Mucosa of descending colon (tissue), 3 donors: ENCODE data around the gene SGSH. TPM values are rescaled to one million over a fixed set of nuclear protein-coding genes. Genes with fewer than 3 reads are reported as not detected.

Experiments
- ATAC-seq: fragments of 200-7000 bp; cut with Tn5 transposase; one replicate; pipeline ENCODE4 v1.9.1; 2020; ENCODE audit warnings: mild to moderate bottlenecking, moderate library complexity
- DNase-seq, 3 donors: peaks; one replicate each; pipeline ENCODE4 v3.0.0-alpha.2; 2020
- H3K36me3 ChIP-seq: fragments of 200-600 bp; one replicate; pipeline ENCODE4 v1.8.0; 2021; ENCODE audit warnings: low read depth, mild to moderate bottlenecking
- H3K4me1 ChIP-seq: fragments of 200-600 bp; one replicate; pipeline ENCODE4 v1.8.0; 2021; ENCODE audit warnings: low read depth, mild to moderate bottlenecking
- H3K4me3 ChIP-seq: fragments of 200-600 bp; one replicate; pipeline ENCODE4 v1.8.0; 2021; ENCODE audit warnings: mild to moderate bottlenecking
- H3K9me3 ChIP-seq: fragments of 200-600 bp; one replicate; pipeline ENCODE4 v1.8.0; 2021; ENCODE audit warnings: mild to moderate bottlenecking
- intact Hi-C, 2 donors: fragments of 100-400 bp; cut with DNase I in 1 of 2; cut with micrococcal nuclease in 1 of 2; formaldehyde crosslinking; loops; one replicate each; pipeline versions ENCODE4 v1.11.0 to v1.11.1; 2022; cut with DNase I, micrococcal nuclease
- total RNA-seq, 3 donors: library from RNA; stranded (reverse); fragmentation: NEBNext Ultra II Directional in 2 of 3; extraction: Animal tissue kit (Norgen Biotek cat#: 25700) in 2 of 3; gene quantifications; one replicate each; pipeline versions ENCODE4 v1.2.1 to v1.2.4, GENCODE V29; 2021 to 2023
- TF ChIP-seq, protein P1 (sequence below): fragments of 200-600 bp; IDR thresholded peaks from one replicate; pipeline ENCODE4 v1.8.0; 2022; ENCODE audit warnings: antibody characterized with exemption, mild to moderate bottlenecking
- donor health status: DM: no; HTN: no; CAD: no; lungs with moderate emphysema.
- donor health status: DM: no; HTN: no; CAD: no.
- donor health status: DM: no; HTN: yes; CAD: no.

The SGSH gene
- total RNA-seq, 3 donors from 2014 or later, result 39.7 to 44.8 (median 42.5) TPM

GRCh38 chr17:80169784-80170500 is 50.2 kb downstream of the SGSH start, which contains the start of gene CARD14:
Gene CARD14 (plus strand): TSS chr17:80170030. CDS start chr17:80181439, 11,409 bp downstream.
- intact Hi-C loops, result no loop called here
- Histone ChIP-seq H3K36me3 (no peaks in the 10 kb centered on the region), H3K9me3 (no peaks in the 10 kb centered on the region), H3K4me3 (no peak within 1 kb of the TSS), H3K4me1 (no peaks in the 10 kb centered on the region)
- ATAC-seq (peak; percentile 74), DNase-seq (peak in 1 of 3 donors; percentile 39)
- TF ChIP-seq, protein P1, sequence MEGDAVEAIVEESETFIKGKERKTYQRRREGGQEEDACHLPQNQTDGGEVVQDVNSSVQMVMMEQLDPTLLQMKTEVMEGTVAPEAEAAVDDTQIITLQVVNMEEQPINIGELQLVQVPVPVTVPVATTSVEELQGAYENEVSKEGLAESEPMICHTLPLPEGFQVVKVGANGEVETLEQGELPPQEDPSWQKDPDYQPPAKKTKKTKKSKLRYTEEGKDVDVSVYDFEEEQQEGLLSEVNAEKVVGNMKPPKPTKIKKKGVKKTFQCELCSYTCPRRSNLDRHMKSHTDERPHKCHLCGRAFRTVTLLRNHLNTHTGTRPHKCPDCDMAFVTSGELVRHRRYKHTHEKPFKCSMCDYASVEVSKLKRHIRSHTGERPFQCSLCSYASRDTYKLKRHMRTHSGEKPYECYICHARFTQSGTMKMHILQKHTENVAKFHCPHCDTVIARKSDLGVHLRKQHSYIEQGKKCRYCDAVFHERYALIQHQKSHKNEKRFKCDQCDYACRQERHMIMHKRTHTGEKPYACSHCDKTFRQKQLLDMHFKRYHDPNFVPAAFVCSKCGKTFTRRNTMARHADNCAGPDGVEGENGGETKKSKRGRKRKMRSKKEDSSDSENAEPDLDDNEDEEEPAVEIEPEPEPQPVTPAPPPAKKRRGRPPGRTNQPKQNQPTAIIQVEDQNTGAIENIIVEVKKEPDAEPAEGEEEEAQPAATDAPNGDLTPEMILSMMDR, result no peak

DNA sequence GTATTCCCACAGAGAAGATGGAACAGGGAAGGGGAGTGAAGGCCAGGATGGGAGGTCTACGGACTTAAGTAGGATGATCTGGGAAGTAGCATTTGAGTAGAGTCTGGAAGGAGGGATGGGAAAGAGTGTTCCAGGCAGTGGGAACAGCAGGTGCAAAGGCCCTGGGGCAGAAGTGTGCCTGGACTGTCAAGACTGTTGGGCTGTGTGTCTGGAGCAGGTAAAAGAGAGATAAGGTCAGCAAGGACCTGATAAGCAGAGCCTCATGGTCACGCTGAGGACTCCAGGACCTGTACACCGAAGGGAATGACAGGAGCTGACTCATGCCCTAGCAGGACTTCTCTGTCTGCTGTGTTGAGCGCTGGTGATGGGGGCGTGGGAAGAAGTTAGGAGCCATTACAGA is 51.0 kb downstream of the SGSH start:
- no peaks in the 10 kb centered on the region for H3K9me3 ChIP-seq
- H3K4me1 ChIP-seq, result no peaks in the 10 kb centered on the region
- ATAC-seq (no peak), DNase-seq (no peak)
- H3K36me3 ChIP-seq, result no peaks in the 10 kb centered on the region
- intact Hi-C loops, result no loop called here
- TF ChIP-seq, protein P1, result no peak
- no peak overlapping the region for H3K4me3 ChIP-seq

- Histone ChIP-seq H3K4me3 (no peak overlapping the region), H3K9me3 (no peaks in the 10 kb centered on the region), H3K4me1 (no peaks in the 10 kb centered on the region), H3K36me3 (no peaks in the 10 kb centered on the region)
- TF ChIP-seq, protein P1, result no peak
- ATAC-seq, result no peak
- no peak for DNase-seq
- intact Hi-C loops, result no loop called here
Measured at GRCh38 chr17:80168371-80168770, 51.8 kb downstream of the SGSH start.

DNA sequence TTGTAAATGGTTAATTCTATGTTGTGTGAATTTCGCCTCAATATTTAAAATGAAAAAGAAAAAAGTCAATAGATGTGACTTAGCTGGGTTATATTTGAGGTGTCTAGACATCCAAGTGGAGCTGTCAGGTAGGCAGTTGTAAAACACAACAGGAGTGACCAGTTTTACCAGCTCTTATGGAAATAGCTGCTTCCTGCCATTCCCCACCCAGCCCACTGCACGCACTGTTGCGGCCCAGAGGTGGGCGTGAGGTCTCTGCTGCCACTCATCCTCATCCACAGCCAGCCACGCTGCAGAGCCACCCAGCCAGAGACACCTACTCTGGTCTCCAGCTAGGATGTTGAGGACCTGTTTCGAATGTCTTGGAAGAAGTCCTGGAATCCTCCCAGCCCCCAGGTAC is 53.7 kb downstream of the SGSH start:
- intact Hi-C loops, result no loop called here
- Histone ChIP-seq H3K4me1 (no peaks in the 10 kb centered on the region), H3K9me3 (no peaks in the 10 kb centered on the region), H3K36me3 (no peaks in the 10 kb centered on the region), H3K4me3 (no peak overlapping the region)
- no peak for ATAC-seq
- TF ChIP-seq, protein P1, result no peak
- DNase-seq, result no peak

- DNase-seq, result no peak
- TF ChIP-seq, protein P1, result no peak
- H3K36me3 ChIP-seq, result no peaks in the 10 kb centered on the region
- H3K4me1 ChIP-seq, result no peaks in the 10 kb centered on the region
- no peak overlapping the region for H3K4me3 ChIP-seq
- no peaks in the 10 kb centered on the region for H3K9me3 ChIP-seq
- no peak for ATAC-seq
- intact Hi-C loops, result no loop called here
Measured at GRCh38 chr17:80164185-80164584, 55.9 kb downstream of the SGSH start.
